ENCODE data around the gene MYH13.
A peak's percentile ranks its signal among the peaks of the same experiment; 100 is the strongest.

The MYH13 gene

GRCh38 chr17:10370016-10370608, 2.7 kb downstream of the MYH13 start:
- DNase-seq = no peak
- H3K27ac ChIP-seq (ENCODE audit: insufficient read depth in 1 of 2, low read depth in 1 of 2, low read length in 2 of 2, poor library complexity in 1 of 2, severe bottlenecking in 2 of 2) = no peak overlapping the region
- H3K4me1 ChIP-seq (ENCODE audit: control extremely low read depth in 1 of 4, control insufficient read depth in 4 of 4, insufficient read depth in 4 of 4, low read length in 3 of 4) = no peaks in the 10 kb centered on the region
- H3K4me3 ChIP-seq (ENCODE audit: control insufficient read depth in 1 of 7, extremely low read depth in 1 of 7, insufficient read depth in 4 of 7, low read depth in 2 of 7, low read length in 6 of 7) = no peak overlapping the region
- 77% methylated on average over 6 of the region's 7 CpGs for WGBS (ENCODE audit: insufficient coverage)
- no peaks in the 10 kb centered on the region for H3K9me3 ChIP-seq (ENCODE audit: control extremely low read depth in 1 of 5, control insufficient read depth in 4 of 5, insufficient read depth in 2 of 5, low read depth in 1 of 5, low read length in 4 of 5)
- ChIA-PET POLR2A (no interaction called here), CTCF (interaction anchor here (0.9 to 1.7 kb wide), 2 partner anchors 9 to 21 kb away, joined by 3 to 4 read pairs; no protein-coding TSS in a partner anchor)
- H3K36me3 ChIP-seq (ENCODE audit: control insufficient read depth in 4 of 4, insufficient read depth in 4 of 4, low read length in 3 of 4) = no peaks in the 10 kb centered on the region
- H3K27me3 ChIP-seq (replicated peaks in 2 of 5; ENCODE audit: control insufficient read depth in 4 of 5, insufficient read depth in 5 of 5, low read length in 4 of 5) = peaks cover 2 to 22% (median 14%) of the 10 kb centered on the region in 5 experiments

GRCh38 chr17:10369239-10369638, 3.6 kb downstream of the MYH13 start:
- POLR2A ChIA-PET = no interaction called here
- CTCF ChIA-PET = no interaction called here
- Histone ChIP-seq H3K36me3 (ENCODE audit: control insufficient read depth in 4 of 4, insufficient read depth in 4 of 4, low read length in 3 of 4) (no peaks in the 10 kb centered on the region), H3K27me3 (replicated peaks in 2 of 5; ENCODE audit: control insufficient read depth in 4 of 5, insufficient read depth in 5 of 5, low read length in 4 of 5) (peaks cover 2 to 22% (median 14%) of the 10 kb centered on the region in 5 experiments), H3K9me3 (ENCODE audit: control extremely low read depth in 1 of 5, control insufficient read depth in 4 of 5, insufficient read depth in 2 of 5, low read depth in 1 of 5, low read length in 4 of 5) (no peaks in the 10 kb centered on the region), H3K4me1 (ENCODE audit: control extremely low read depth in 1 of 4, control insufficient read depth in 4 of 4, insufficient read depth in 4 of 4, low read length in 3 of 4) (no peaks in the 10 kb centered on the region), H3K4me3 (ENCODE audit: control insufficient read depth in 1 of 7, extremely low read depth in 1 of 7, insufficient read depth in 4 of 7, low read depth in 2 of 7, low read length in 6 of 7) (no peak overlapping the region), H3K27ac (ENCODE audit: insufficient read depth in 1 of 2, low read depth in 1 of 2, low read length in 2 of 2, poor library complexity in 1 of 2, severe bottlenecking in 2 of 2) (no peak overlapping the region)
- no CpG with 5 or more reads among the region's 1 CpG for WGBS (ENCODE audit: insufficient coverage)
- no peak for DNase-seq

- POLR2A ChIA-PET = no interaction called here
- Histone ChIP-seq H3K4me3 (ENCODE audit: control insufficient read depth in 1 of 7, extremely low read depth in 1 of 7, insufficient read depth in 4 of 7, low read depth in 2 of 7, low read length in 6 of 7) (no peak overlapping the region), H3K4me1 (ENCODE audit: control extremely low read depth in 1 of 4, control insufficient read depth in 4 of 4, insufficient read depth in 4 of 4, low read length in 3 of 4) (no peaks in the 10 kb centered on the region), H3K9me3 (ENCODE audit: control extremely low read depth in 1 of 5, control insufficient read depth in 4 of 5, insufficient read depth in 2 of 5, low read depth in 1 of 5, low read length in 4 of 5) (no peaks in the 10 kb centered on the region), H3K27me3 (replicated peaks in 2 of 5; ENCODE audit: control insufficient read depth in 4 of 5, insufficient read depth in 5 of 5, low read length in 4 of 5) (peaks cover 2 to 22% (median 14%) of the 10 kb centered on the region in 5 experiments), H3K36me3 (ENCODE audit: control insufficient read depth in 4 of 4, insufficient read depth in 4 of 4, low read length in 3 of 4) (no peaks in the 10 kb centered on the region), H3K27ac (ENCODE audit: insufficient read depth in 1 of 2, low read depth in 1 of 2, low read length in 2 of 2, poor library complexity in 1 of 2, severe bottlenecking in 2 of 2) (no peak overlapping the region)
- WGBS (ENCODE audit: insufficient coverage) = no CpG with 5 or more reads among the region's 3 CpGs
- CTCF ChIA-PET = no interaction called here
- DNase-seq = no peak
Measured at GRCh38 chr17:10368561-10368960, 4.2 kb downstream of the MYH13 start.

GRCh38 chr17:10360578-10360977, 12.2 kb downstream of the MYH13 start:
- Histone ChIP-seq H3K27me3 (replicated peaks in 2 of 5; ENCODE audit: control insufficient read depth in 4 of 5, insufficient read depth in 5 of 5, low read length in 4 of 5) (peaks cover 0 to 12% (median 5%) of the 10 kb centered on the region in 5 experiments), H3K36me3 (ENCODE audit: control insufficient read depth in 4 of 4, insufficient read depth in 4 of 4, low read length in 3 of 4) (no peaks in the 10 kb centered on the region), H3K9me3 (ENCODE audit: control extremely low read depth in 1 of 5, control insufficient read depth in 4 of 5, insufficient read depth in 2 of 5, low read depth in 1 of 5, low read length in 4 of 5) (no peaks in the 10 kb centered on the region), H3K4me3 (ENCODE audit: control insufficient read depth in 1 of 7, extremely low read depth in 1 of 7, insufficient read depth in 4 of 7, low read depth in 2 of 7, low read length in 6 of 7) (no peak overlapping the region), H3K27ac (ENCODE audit: insufficient read depth in 1 of 2, low read depth in 1 of 2, low read length in 2 of 2, poor library complexity in 1 of 2, severe bottlenecking in 2 of 2) (no peak overlapping the region), H3K4me1 (ENCODE audit: control extremely low read depth in 1 of 4, control insufficient read depth in 4 of 4, insufficient read depth in 4 of 4, low read length in 3 of 4) (no peaks in the 10 kb centered on the region)
- POLR2A ChIA-PET = no interaction called here
- no peak for DNase-seq
- CTCF ChIA-PET = no interaction called here

DNA sequence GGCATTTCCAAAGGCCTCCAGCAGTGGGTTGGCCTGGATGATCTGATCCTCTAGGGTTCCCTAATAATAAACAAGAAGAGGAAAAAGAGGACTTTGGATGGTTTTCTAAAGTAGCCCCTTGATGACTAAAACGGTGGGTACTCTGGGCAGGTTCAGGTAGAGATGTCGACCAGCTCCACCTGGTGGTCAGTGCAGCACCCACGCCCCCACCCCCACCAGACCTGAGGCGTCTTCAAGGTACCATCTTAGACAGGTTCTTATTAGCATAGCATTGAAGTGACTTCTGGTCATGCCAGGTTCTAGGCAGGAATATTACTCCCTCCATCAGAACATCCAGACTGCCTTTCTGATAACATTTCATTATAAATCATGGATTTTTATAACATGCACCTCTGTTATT, 15.0 kb downstream of the MYH13 start:
- POLR2A ChIA-PET = no interaction called here
- peaks cover 0 to 12% (median 5%) of the 10 kb centered on the region in 5 experiments for H3K27me3 ChIP-seq (replicated peaks in 2 of 5; ENCODE audit: control insufficient read depth in 4 of 5, insufficient read depth in 5 of 5, low read length in 4 of 5)
- CTCF ChIA-PET = interaction anchor here (0.5 to 1.5 kb wide), 3 partner anchors 30 to 64 kb away, joined by 3 to 6 read pairs (median 3); no protein-coding TSS in a partner anchor
- peak; percentile 28 to 51 (median 48) for DNase-seq
- no peak overlapping the region for H3K4me3 ChIP-seq (ENCODE audit: control insufficient read depth in 1 of 7, extremely low read depth in 1 of 7, insufficient read depth in 4 of 7, low read depth in 2 of 7, low read length in 6 of 7)
- H3K27ac ChIP-seq (ENCODE audit: insufficient read depth in 1 of 2, low read depth in 1 of 2, low read length in 2 of 2, poor library complexity in 1 of 2, severe bottlenecking in 2 of 2) = no peak overlapping the region
- no peaks in the 10 kb centered on the region for H3K9me3 ChIP-seq (ENCODE audit: control extremely low read depth in 1 of 5, control insufficient read depth in 4 of 5, insufficient read depth in 2 of 5, low read depth in 1 of 5, low read length in 4 of 5)
- no peaks in the 10 kb centered on the region for H3K36me3 ChIP-seq (ENCODE audit: control insufficient read depth in 4 of 4, insufficient read depth in 4 of 4, low read length in 3 of 4)
- WGBS (ENCODE audit: insufficient coverage) = 0% methylated on average over 2 of the region's 4 CpGs
- H3K4me1 ChIP-seq (ENCODE audit: control extremely low read depth in 1 of 4, control insufficient read depth in 4 of 4, insufficient read depth in 4 of 4, low read length in 3 of 4) = no peaks in the 10 kb centered on the region

DNA sequence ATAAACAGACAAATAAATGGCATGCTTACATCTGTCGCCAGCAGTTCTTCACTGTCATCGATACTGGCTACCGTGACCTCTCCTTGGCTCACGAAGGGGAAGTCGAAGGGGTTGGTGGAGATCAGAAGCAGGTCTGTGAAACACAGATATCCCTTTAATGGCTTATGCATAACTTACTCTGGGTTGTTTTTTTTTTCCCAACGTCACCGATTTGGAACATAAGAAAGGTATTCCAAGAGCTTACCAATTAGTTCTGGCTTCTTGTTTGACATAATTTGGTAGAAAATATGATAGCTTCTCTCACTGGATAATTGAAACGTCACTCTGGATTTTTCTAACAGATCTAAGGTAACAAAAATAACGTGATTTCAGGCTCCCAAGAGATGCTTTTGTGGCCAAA, 18.2 kb downstream of the MYH13 start:
- no peaks in the 10 kb centered on the region for H3K9me3 ChIP-seq (ENCODE audit: control extremely low read depth in 1 of 5, control insufficient read depth in 4 of 5, insufficient read depth in 2 of 5, low read depth in 1 of 5, low read length in 4 of 5)
- POLR2A ChIA-PET = no interaction called here
- H3K27ac ChIP-seq (ENCODE audit: insufficient read depth in 1 of 2, low read depth in 1 of 2, low read length in 2 of 2, poor library complexity in 1 of 2, severe bottlenecking in 2 of 2) = no peak overlapping the region
- CTCF ChIA-PET = interaction anchor here (1.6 to 1.9 kb wide), 2 partner anchors 19 to 58 kb away, joined by 5 read pairs; no protein-coding TSS in a partner anchor
- H3K4me1 ChIP-seq (ENCODE audit: control extremely low read depth in 1 of 4, control insufficient read depth in 4 of 4, insufficient read depth in 4 of 4, low read length in 3 of 4) = no peaks in the 10 kb centered on the region
- H3K27me3 ChIP-seq (replicated peaks in 2 of 5; ENCODE audit: control insufficient read depth in 4 of 5, insufficient read depth in 5 of 5, low read length in 4 of 5) = peaks cover 0 to 8% (median 5%) of the 10 kb centered on the region in 5 experiments
- H3K4me3 ChIP-seq (ENCODE audit: control insufficient read depth in 1 of 7, extremely low read depth in 1 of 7, insufficient read depth in 4 of 7, low read depth in 2 of 7, low read length in 6 of 7) = no peak overlapping the region
- peak in 1 of 3 donors; percentile 8 for DNase-seq
- H3K36me3 ChIP-seq (ENCODE audit: control insufficient read depth in 4 of 4, insufficient read depth in 4 of 4, low read length in 3 of 4) = no peaks in the 10 kb centered on the region
- WGBS (ENCODE audit: insufficient coverage) = 80% methylated on average over 9 of the region's 9 CpGs

GRCh38 chr17:10352893-10353292, 19.9 kb downstream of the MYH13 start:
- H3K4me1 ChIP-seq (ENCODE audit: control extremely low read depth in 1 of 4, control insufficient read depth in 4 of 4, insufficient read depth in 4 of 4, low read length in 3 of 4) = no peaks in the 10 kb centered on the region
- CTCF ChIA-PET = interaction anchor here (0.8 to 1.9 kb wide), 3 partner anchors 24 to 384 kb away, joined by 3 to 6 read pairs (median 5); no protein-coding TSS in a partner anchor
- H3K27ac ChIP-seq (ENCODE audit: insufficient read depth in 1 of 2, low read depth in 1 of 2, low read length in 2 of 2, poor library complexity in 1 of 2, severe bottlenecking in 2 of 2) = no peak overlapping the region
- DNase-seq = peak in 2 of 3 donors; percentile 7 to 19
- no peak overlapping the region for H3K4me3 ChIP-seq (ENCODE audit: control insufficient read depth in 1 of 7, extremely low read depth in 1 of 7, insufficient read depth in 4 of 7, low read depth in 2 of 7, low read length in 6 of 7)
- H3K27me3 ChIP-seq (replicated peaks in 2 of 5; ENCODE audit: control insufficient read depth in 4 of 5, insufficient read depth in 5 of 5, low read length in 4 of 5) = peaks cover 0 to 2% (median 0%) of the 10 kb centered on the region in 5 experiments
- POLR2A ChIA-PET = no interaction called here
- H3K9me3 ChIP-seq (ENCODE audit: control extremely low read depth in 1 of 5, control insufficient read depth in 4 of 5, insufficient read depth in 2 of 5, low read depth in 1 of 5, low read length in 4 of 5) = no peaks in the 10 kb centered on the region
- H3K36me3 ChIP-seq (ENCODE audit: control insufficient read depth in 4 of 4, insufficient read depth in 4 of 4, low read length in 3 of 4) = no peaks in the 10 kb centered on the region
